GM18858 (cell line): Measurements from ENCODE around the gene BLOC1S5.
A peak's percentile ranks its signal among the peaks of the same experiment; 100 is the strongest.

Source experiments
- ATAC-seq: cut with Tn5 transposase; IDR thresholded peaks from one replicate; pipeline ENCODE4 v1.9.1; 2021; ENCODE audit not compliant: unreplicated experiment

The BLOC1S5 gene

GRCh38 chr6:8082954-8083858, 19.0 kb upstream of the BLOC1S5 start:
- no peak for ATAC-seq

GRCh38 chr6:8082572-8082953, 18.4 kb upstream of the BLOC1S5 start:
- ATAC-seq: no peak

GRCh38 chr6:8080362-8081151, 16.4 kb upstream of the BLOC1S5 start:
- no peak for ATAC-seq

- no peak for ATAC-seq
Measured at GRCh38 chr6:8079126-8079525, 14.9 kb upstream of the BLOC1S5 start.

- ATAC-seq: no peak
Measured at GRCh38 chr6:8077991-8078390, 13.8 kb upstream of the BLOC1S5 start.

- ATAC-seq: no peak
Measured at GRCh38 chr6:8075704-8076103, 11.5 kb upstream of the BLOC1S5 start.

GRCh38 chr6:8075185-8075584, 11.0 kb upstream of the BLOC1S5 start:
- ATAC-seq: no peak

- no peak for ATAC-seq
Measured at GRCh38 chr6:8074213-8074612, 10.0 kb upstream of the BLOC1S5 start.

GRCh38 chr6:8073758-8074157, 9.6 kb upstream of the BLOC1S5 start:
- no peak for ATAC-seq

- ATAC-seq: no peak
Measured at GRCh38 chr6:8070718-8071117, 6.5 kb upstream of the BLOC1S5 start.

GRCh38 chr6:8069631-8070284, 5.6 kb upstream of the BLOC1S5 start:
- no peak for ATAC-seq

GRCh38 chr6:8069151-8069550, 5.0 kb upstream of the BLOC1S5 start:
- no peak for ATAC-seq

- ATAC-seq: no peak
Measured at GRCh38 chr6:8066108-8066507, 1.9 kb upstream of the BLOC1S5 start.

- peak; percentile 71 for ATAC-seq
Measured at GRCh38 chr6:8065519-8065911, 1.3 kb upstream of the BLOC1S5 start.

- no peak for ATAC-seq
Measured at GRCh38 chr6:8064638-8065518, 689 bp upstream of the BLOC1S5 start.

GRCh38 chr6:8061736-8062135, 2.5 kb downstream of the BLOC1S5 start:
- no peak for ATAC-seq

GRCh38 chr6:8060346-8060745, 3.8 kb downstream of the BLOC1S5 start:
- no peak for ATAC-seq

GRCh38 chr6:8059129-8059528, 5.1 kb downstream of the BLOC1S5 start:
- no peak for ATAC-seq

GRCh38 chr6:8057793-8058192, 6.4 kb downstream of the BLOC1S5 start:
- ATAC-seq: no peak

- ATAC-seq: no peak
Measured at GRCh38 chr6:8057263-8057662, 6.9 kb downstream of the BLOC1S5 start.

GRCh38 chr6:8054276-8054675, 9.9 kb downstream of the BLOC1S5 start:
- ATAC-seq: no peak
